Measurements from ENCODE around the gene TSPAN33.

TSPAN33 gene

GRCh38 chr7:129134356-129134987, 10.0 kb upstream of the TSPAN33 start:
- no peak for DNase-seq (ENCODE audit: low read depth in 2 of 3, low spot score in 1 of 3)

GRCh38 chr7:129136887-129137642, 7.4 kb upstream of the TSPAN33 start:
- no peak for DNase-seq (ENCODE audit: low read depth in 2 of 3, low spot score in 1 of 3)

GRCh38 chr7:129143724-129144094, 798 bp upstream of the TSPAN33 start:
- no peak for DNase-seq (ENCODE audit: low read depth in 2 of 3, low spot score in 1 of 3)

GRCh38 chr7:129144834-129145668, 544 bp downstream of the TSPAN33 start:
- no peak for DNase-seq (ENCODE audit: low read depth in 2 of 3, low spot score in 1 of 3)

GRCh38 chr7:129146237-129146979, 1.9 kb downstream of the TSPAN33 start:
- no peak for DNase-seq (ENCODE audit: low read depth in 2 of 3, low spot score in 1 of 3)

- no peak for DNase-seq (ENCODE audit: low read depth in 2 of 3, low spot score in 1 of 3)
Observed at GRCh38 chr7:129147731-129148130, 3.2 kb downstream of the TSPAN33 start.

GRCh38 chr7:129149511-129149910, 5.0 kb downstream of the TSPAN33 start:
- DNase-seq (ENCODE audit: low read depth in 2 of 3, low spot score in 1 of 3) = no peak

GRCh38 chr7:129150199-129150996, 5.9 kb downstream of the TSPAN33 start:
- DNase-seq (ENCODE audit: low read depth in 2 of 3, low spot score in 1 of 3) = no peak

GRCh38 chr7:129157651-129158050, 13.1 kb downstream of the TSPAN33 start:
- DNase-seq (ENCODE audit: low read depth in 2 of 3, low spot score in 1 of 3) = no peak

- DNase-seq (ENCODE audit: low read depth in 2 of 3, low spot score in 1 of 3) = no peak
Observed at GRCh38 chr7:129159539-129159938, 15.0 kb downstream of the TSPAN33 start.

- no peak for DNase-seq (ENCODE audit: low read depth in 2 of 3, low spot score in 1 of 3)
Observed at GRCh38 chr7:129160161-129160905, 15.8 kb downstream of the TSPAN33 start.

GRCh38 chr7:129161524-129162225, 17.2 kb downstream of the TSPAN33 start:
- DNase-seq (ENCODE audit: low read depth in 2 of 3, low spot score in 1 of 3) = no peak

- DNase-seq (ENCODE audit: low read depth in 2 of 3, low spot score in 1 of 3) = no peak
Observed at GRCh38 chr7:129162732-129163131, 18.2 kb downstream of the TSPAN33 start.

- DNase-seq (ENCODE audit: low read depth in 2 of 3, low spot score in 1 of 3) = no peak
Observed at GRCh38 chr7:129163875-129164544, 19.5 kb downstream of the TSPAN33 start.

- no peak for DNase-seq (ENCODE audit: low read depth in 2 of 3, low spot score in 1 of 3)
Observed at GRCh38 chr7:129166745-129167144, 22.2 kb downstream of the TSPAN33 start.

- DNase-seq (ENCODE audit: low read depth in 2 of 3, low spot score in 1 of 3) = no peak
Observed at GRCh38 chr7:129167817-129168216, 23.3 kb downstream of the TSPAN33 start.

- DNase-seq (ENCODE audit: low read depth in 2 of 3, low spot score in 1 of 3) = no peak
Observed at GRCh38 chr7:129168231-129169021, 23.9 kb downstream of the TSPAN33 start.

GRCh38 chr7:129169171-129169671, 24.7 kb downstream of the TSPAN33 start:
- peak in 1 of 3 donors; percentile 25 for DNase-seq (ENCODE audit: low read depth in 2 of 3, low spot score in 1 of 3)
